Measurements from ENCODE around the gene SIAE. TPM values are rescaled to one million over a fixed set of nuclear protein-coding genes. Genes with fewer than 3 reads are reported as not detected.

Gene SIAE
- total RNA-seq, 6 donors from 2014 or later = 21.6 to 42.7 (median 29.3) TPM

- 79 to 88% methylated on average over 1 of the region's 1 CpG for WGBS, 2 donors
- Histone ChIP-seq H3K36me3 (peaks cover 6 to 58% (median 29%) of the 10 kb centered on the region in 4 donors), H3K27me3 (no peaks in the 10 kb centered on the region), H3K4me3 (no peak overlapping the region), H3K27ac (no peak overlapping the region), H3K4me1 (peaks cover 0 to 1% (median 0%) of the 10 kb centered on the region in 4 donors), H3K9me3 (no peaks in the 10 kb centered on the region)
- TF ChIP-seq EP300 (IDR thresholded peaks at IDR 0.05) (no peak), POLR2A (IDR thresholded peaks at IDR 0.05) (no peak), CTCF (IDR thresholded peaks at IDR 0.05) (no peak), POLR2AphosphoS5 (IDR thresholded peaks at IDR 0.05) (no peak)
- ATAC-seq (ENCODE audit: low FRiP score in 2 of 2) (no peak), DNase-seq (no peak)
These were observed 34.4 kb downstream of the SIAE start for GRCh38 chr11:124639186-124639585.

GRCh38 chr11:124638500-124638899 lies 35.0 kb downstream of the SIAE start:
- H3K27ac ChIP-seq = no peak overlapping the region
- WGBS, 2 donors = 82 to 87% methylated on average over 3 of the region's 3 CpGs
- no peak for DNase-seq
- H3K27me3 ChIP-seq = no peaks in the 10 kb centered on the region
- no peak overlapping the region for H3K4me3 ChIP-seq
- H3K4me1 ChIP-seq = no peaks in the 10 kb centered on the region
- peaks cover 13 to 65% (median 32%) of the 10 kb centered on the region in 4 donors for H3K36me3 ChIP-seq
- TF ChIP-seq EP300 (IDR thresholded peaks at IDR 0.05) = no peak
- no peak for TF ChIP-seq CTCF (IDR thresholded peaks at IDR 0.05)
- TF ChIP-seq POLR2A (IDR thresholded peaks at IDR 0.05) = no peak
- TF ChIP-seq POLR2AphosphoS5 (IDR thresholded peaks at IDR 0.05) = no peak
- ATAC-seq (ENCODE audit: low FRiP score in 2 of 2) = no peak
- no peaks in the 10 kb centered on the region for H3K9me3 ChIP-seq

GRCh38 chr11:124635932-124636331 lies 37.6 kb downstream of the SIAE start:
- Histone ChIP-seq H3K27me3 (no peaks in the 10 kb centered on the region), H3K4me3 (no peak overlapping the region), H3K36me3 (peaks cover 35 to 91% (median 56%) of the 10 kb centered on the region in 4 donors), H3K4me1 (no peaks in the 10 kb centered on the region), H3K9me3 (no peaks in the 10 kb centered on the region), H3K27ac (no peak overlapping the region)
- ATAC-seq (ENCODE audit: low FRiP score in 2 of 2) (no peak), DNase-seq (no peak)
- no peak for TF ChIP-seq EP300 (IDR thresholded peaks at IDR 0.05)
- no peak for TF ChIP-seq POLR2A (IDR thresholded peaks at IDR 0.05)
- no peak for TF ChIP-seq POLR2AphosphoS5 (IDR thresholded peaks at IDR 0.05)
- TF ChIP-seq CTCF (IDR thresholded peaks at IDR 0.05) = no peak
- 90 to 94% methylated on average over 3 of the region's 3 CpGs for WGBS, 2 donors

GRCh38 chr11:124633355-124633754 lies 40.2 kb downstream of the SIAE start:
- Histone ChIP-seq H3K9me3 (no peaks in the 10 kb centered on the region), H3K4me1 (no peaks in the 10 kb centered on the region), H3K27me3 (no peaks in the 10 kb centered on the region), H3K27ac (no peak overlapping the region), H3K4me3 (no peak overlapping the region), H3K36me3 (peaks cover 42 to 97% (median 64%) of the 10 kb centered on the region in 4 donors)
- WGBS, 2 donors = 96 to 97% methylated on average over 1 of the region's 1 CpG
- ATAC-seq (ENCODE audit: low FRiP score in 2 of 2) (no peak), DNase-seq (no peak)
- no peak for TF ChIP-seq POLR2A (IDR thresholded peaks at IDR 0.05)
- TF ChIP-seq POLR2AphosphoS5 (IDR thresholded peaks at IDR 0.05) = no peak
- TF ChIP-seq CTCF (IDR thresholded peaks at IDR 0.05) = no peak
- no peak for TF ChIP-seq EP300 (IDR thresholded peaks at IDR 0.05)

GRCh38 chr11:124629961-124630360 lies 43.6 kb downstream of the SIAE start:
- H3K9me3 ChIP-seq = no peaks in the 10 kb centered on the region
- H3K4me3 ChIP-seq = no peak overlapping the region
- H3K36me3 ChIP-seq = peaks cover 37 to 95% (median 70%) of the 10 kb centered on the region in 4 donors
- TF ChIP-seq POLR2A (IDR thresholded peaks at IDR 0.05) (no peak), CTCF (IDR thresholded peaks at IDR 0.05) (no peak), EP300 (IDR thresholded peaks at IDR 0.05) (no peak), POLR2AphosphoS5 (IDR thresholded peaks at IDR 0.05) (no peak)
- 73 to 84% methylated on average over 4 of the region's 4 CpGs for WGBS, 2 donors
- DNase-seq (no peak), ATAC-seq (ENCODE audit: low FRiP score in 2 of 2) (no peak)
- H3K27me3 ChIP-seq = no peaks in the 10 kb centered on the region
- peaks cover 0 to 14% (median 3%) of the 10 kb centered on the region in 4 donors for H3K4me1 ChIP-seq
- H3K27ac ChIP-seq = no peak overlapping the region
